Mucosa of gallbladder (tissue), 1 donor: ENCODE data around the gene GOPC. TPM values are rescaled to one million over a fixed set of nuclear protein-coding genes. Genes with fewer than 3 reads are reported as not detected.

Source experiments
- DNase-seq: peaks from one replicate; pipeline ENCODE4 v3.0.0-alpha.2; 2020; ENCODE audit warnings: low spot score
- total RNA-seq: library from RNA; stranded (reverse); gene quantifications from one replicate; pipeline ENCODE4 v1.2.1, GENCODE V29; 2021
- donor health status: DM: no; HTN: no; CAD: no.

Gene GOPC
- total RNA-seq, 1 donor from 2014 or later, result 20.9 TPM

GRCh38 chr6:117514655-117515054 is 87.7 kb downstream of the GOPC start:
- no peak for DNase-seq

- no peak for DNase-seq
Observed at GRCh38 chr6:117513778-117514365, 88.4 kb downstream of the GOPC start.

DNA sequence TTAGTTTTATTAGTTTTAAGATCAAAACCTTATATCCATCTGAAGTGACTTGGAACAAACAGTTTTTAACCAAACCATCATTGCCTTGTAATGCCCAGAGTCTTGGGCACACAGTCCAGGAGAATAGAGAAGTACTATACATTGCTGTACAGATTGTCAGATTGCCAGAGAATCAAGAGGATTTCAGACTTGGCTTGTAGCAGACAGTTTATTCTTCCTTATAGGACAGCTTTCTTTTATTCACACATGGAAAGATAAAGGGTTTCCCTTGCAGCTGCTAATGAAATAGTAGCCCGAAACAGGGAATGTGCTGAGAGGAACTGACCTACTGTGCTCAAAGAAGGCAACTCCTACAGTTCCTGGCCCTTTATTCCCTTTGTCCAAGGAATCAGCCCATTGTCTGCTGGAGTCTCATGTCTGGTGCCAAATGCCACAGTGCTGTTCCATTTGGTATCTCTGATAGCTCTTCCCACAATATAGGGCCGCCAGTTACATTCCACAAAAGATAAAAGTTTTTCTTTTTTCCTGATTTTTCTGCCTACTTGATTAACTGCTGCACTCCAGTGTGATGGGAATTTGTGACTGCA is 89.2 kb downstream of the GOPC start:
- no peak for DNase-seq

- DNase-seq, result no peak
Observed at GRCh38 chr6:117512056-117512828, 90.1 kb downstream of the GOPC start.

Other genes with a start within 250 kb of the GOPC start
- 0.12 TPM for gene ROS1, start 176.6 kb downstream of the GOPC start, total RNA-seq
- gene DCBLD1, start 119.8 kb downstream of the GOPC start, total RNA-seq, result 11.7 TPM
- gene NUS1, start 73.0 kb upstream of the GOPC start, total RNA-seq, result 26.5 TPM